Measurements from ENCODE around the gene DYNC2I2.
"Not testable (repeated sequence)": the region's sequence is repeated elsewhere in the genome, so short reads cannot be mapped to it uniquely, and the experiment has no call there.

Gene DYNC2I2

GRCh38 chr9:128611600-128612394 lies 44.9 kb downstream of the DYNC2I2 start:
- no peak for DNase-seq

- no peak for DNase-seq
Observed at GRCh38 chr9:128610897-128611296, 45.8 kb downstream of the DYNC2I2 start.

- no peak for DNase-seq
Observed at GRCh38 chr9:128607642-128608350, 48.9 kb downstream of the DYNC2I2 start.

- DNase-seq, result no peak
Observed at GRCh38 chr9:128603697-128604096, 53.0 kb downstream of the DYNC2I2 start.

GRCh38 chr9:128600099-128600498 lies 56.5 kb downstream of the DYNC2I2 start:
- DNase-seq, result no peak

GRCh38 chr9:128595471-128595870 lies 61.2 kb downstream of the DYNC2I2 start:
- DNase-seq, result no peak

GRCh38 chr9:128593856-128594255 lies 62.8 kb downstream of the DYNC2I2 start:
- DNase-seq, result no peak

- no peak for DNase-seq
Observed at GRCh38 chr9:128593039-128593438, 63.6 kb downstream of the DYNC2I2 start.

GRCh38 chr9:128588581-128589233 lies 67.9 kb downstream of the DYNC2I2 start:
- no peak for DNase-seq

GRCh38 chr9:128587453-128587852 lies 69.2 kb downstream of the DYNC2I2 start:
- DNase-seq, result peak; percentile 11

- DNase-seq, result not testable (repeated sequence)
Observed at GRCh38 chr9:128586934-128587333, 69.7 kb downstream of the DYNC2I2 start.

GRCh38 chr9:128585155-128585554 lies 71.5 kb downstream of the DYNC2I2 start:
- DNase-seq, result not testable (repeated sequence)

Measured in activated CD4-positive, alpha-beta T cell treated with anti-CD3 and anti-CD28 coated beads for 1 hour (primary cell).